HAP-1 (cell line): ENCODE results near the gene RFX7.

Experiments used
- DNase-seq, 2 experiments: peaks; one replicate each; pipeline ENCODE4 v3.0.0-alpha.2; 2016 to 2020; ENCODE audit warnings: low spot score in 2 of 2
- H3K27me3 ChIP-seq: fragments of 250-450 bp; sonication (Bioruptor Pico); 2 replicates; pipeline ENCODE4 v1.5.1; 2020; ENCODE audit warnings: low read depth, mild to moderate bottlenecking, moderate library complexity
- H3K36me3 ChIP-seq: fragments of 250-450 bp; sonication (Bioruptor Pico); replicated peaks from 2 replicates; pipeline ENCODE4 v1.5.1; 2020; ENCODE audit warnings: mild to moderate bottlenecking
- H3K4me1 ChIP-seq: fragments of 250-450 bp; sonication (Bioruptor Pico); 2 replicates; pipeline ENCODE4 v1.5.1; 2020; ENCODE audit warnings: mild to moderate bottlenecking
- H3K4me3 ChIP-seq: fragments of 250-450 bp; sonication (Bioruptor Pico); 2 replicates; pipeline ENCODE4 v1.5.1; 2020; ENCODE audit warnings: mild to moderate bottlenecking, moderate library complexity
- H3K9me3 ChIP-seq: fragments of 250-450 bp; sonication (Bioruptor Pico); 2 replicates; pipeline ENCODE4 v1.5.1; 2020; ENCODE audit warnings: mild to moderate bottlenecking, moderate library complexity
- in situ Hi-C: fragments of 300-500 bp; cut with MboI; formaldehyde crosslinking; loops from 3 replicates; pipeline ENCODE4 v1.14.3; 2020; ENCODE audit warnings: low sequenced_read_pairs, inconsistent platforms, mixed read lengths

The RFX7 gene

DNA sequence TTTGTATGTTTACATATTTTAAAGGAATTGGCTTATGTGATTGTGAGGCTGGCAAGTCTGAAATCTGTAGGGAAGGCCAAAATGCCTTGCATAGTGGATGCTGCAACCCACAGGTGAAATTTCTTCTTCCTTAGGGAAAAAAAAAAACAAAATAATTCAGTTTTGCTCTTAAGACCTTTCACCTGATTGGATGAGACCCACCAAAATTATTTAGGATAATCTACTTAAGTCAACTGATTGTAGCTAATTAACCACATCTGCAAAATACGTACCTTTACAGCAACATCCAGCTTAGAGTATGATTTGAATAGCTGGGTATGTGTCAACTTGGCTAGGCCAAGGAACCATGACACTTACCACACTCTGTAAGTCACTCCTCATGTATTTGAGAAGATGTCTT is 6.9 kb upstream of the RFX7 start:
- H3K9me3 ChIP-seq: no peaks in the 10 kb centered on the region
- H3K36me3 ChIP-seq: no peaks in the 10 kb centered on the region
- no peak overlapping the region for H3K4me3 ChIP-seq
- peaks cover under 1% of the 10 kb centered on the region for H3K4me1 ChIP-seq
- H3K27me3 ChIP-seq: no peaks in the 10 kb centered on the region
- in situ Hi-C loops: no loop called here
- no peak for DNase-seq

DNA sequence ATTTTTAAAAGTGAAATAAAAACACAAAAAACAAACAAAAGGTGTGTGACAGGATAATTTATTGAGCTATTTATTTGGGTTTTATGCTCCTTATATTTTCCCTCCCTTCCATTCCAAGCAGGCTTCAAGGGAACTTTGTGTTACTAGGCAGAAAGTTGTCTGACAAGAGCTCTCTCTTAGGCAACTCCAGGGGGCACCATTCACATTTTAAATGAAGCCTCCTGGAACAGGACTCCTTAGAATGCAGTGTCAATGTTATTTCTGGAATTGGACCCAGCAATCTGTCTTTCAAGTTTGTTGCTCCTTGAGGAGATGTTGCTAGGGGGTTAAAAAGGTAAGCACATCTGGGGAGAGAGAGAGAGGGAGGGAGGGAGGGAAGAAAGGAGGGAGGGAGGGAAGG is 5.4 kb upstream of the RFX7 start:
- in situ Hi-C loops: no loop called here

DNA sequence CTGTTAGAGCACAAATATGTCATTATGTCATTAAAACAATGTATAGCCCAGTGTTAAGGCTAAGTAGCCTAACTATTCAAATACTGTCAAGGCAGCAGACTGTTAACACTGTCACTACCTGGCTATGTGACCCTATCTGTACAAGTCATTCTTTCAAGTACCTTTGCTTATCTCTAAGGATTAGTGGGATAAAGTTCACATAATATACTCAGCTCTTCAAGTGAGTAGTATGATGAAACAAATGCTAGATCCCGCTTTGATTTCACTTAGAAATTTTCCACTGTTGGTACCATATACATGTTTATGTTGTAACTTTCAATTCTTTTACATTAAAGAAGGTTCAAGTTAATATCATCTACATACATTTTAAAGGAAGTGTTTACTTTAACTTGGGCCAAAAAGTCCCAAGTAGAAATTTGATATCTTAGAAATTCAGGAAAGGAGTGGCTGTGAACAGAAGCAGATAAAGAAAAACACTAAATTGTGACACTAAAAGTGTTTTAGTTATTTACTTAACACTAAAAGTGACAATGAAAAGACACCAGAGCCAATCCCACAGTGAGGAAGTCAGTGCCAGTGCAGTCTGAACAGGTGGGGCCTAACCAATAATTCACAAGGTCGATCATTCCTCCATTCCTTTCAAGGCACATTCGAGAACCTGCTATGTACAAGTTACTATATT is 4.8 kb upstream of the RFX7 start:
- H3K27me3 ChIP-seq: no peaks in the 10 kb centered on the region
- no peaks in the 10 kb centered on the region for H3K9me3 ChIP-seq
- DNase-seq: no peak
- no peak overlapping the region for H3K4me3 ChIP-seq
- H3K4me1 ChIP-seq: peaks cover 11% of the 10 kb centered on the region
- H3K36me3 ChIP-seq: no peaks in the 10 kb centered on the region
- in situ Hi-C loops: no loop called here

More for the DNA sequence above, 5.4 kb upstream of the RFX7 start:
- Histone ChIP-seq H3K36me3 (no peaks in the 10 kb centered on the region), H3K4me1 (peaks cover 11% of the 10 kb centered on the region), H3K9me3 (no peaks in the 10 kb centered on the region), H3K4me3 (no peak overlapping the region), H3K27me3 (no peaks in the 10 kb centered on the region)
- DNase-seq: peak in 1 of 2 experiments; percentile 26

DNA sequence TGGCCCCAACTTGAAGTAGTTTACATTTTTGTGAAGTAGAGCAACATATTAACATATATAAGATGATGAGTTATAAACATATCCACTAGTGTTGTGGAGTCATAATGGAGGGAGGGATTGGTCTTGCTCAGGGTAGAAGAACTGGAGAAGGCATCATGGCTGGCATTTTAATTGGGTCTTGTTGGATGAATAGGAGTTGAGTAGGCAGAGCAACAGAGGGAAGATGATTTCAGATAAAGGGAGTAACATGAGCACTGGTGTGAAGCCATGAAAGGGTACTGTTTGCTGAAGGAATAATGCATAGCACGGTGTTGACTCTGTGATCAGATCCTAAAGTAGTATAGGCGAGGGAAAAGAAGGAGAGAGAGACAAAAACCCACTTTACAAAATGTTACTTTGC is 3.6 kb upstream of the RFX7 start:
- DNase-seq: no peak
- Histone ChIP-seq H3K4me1 (peaks cover 11% of the 10 kb centered on the region), H3K4me3 (no peak overlapping the region), H3K9me3 (no peaks in the 10 kb centered on the region), H3K27me3 (no peaks in the 10 kb centered on the region), H3K36me3 (no peaks in the 10 kb centered on the region)
- in situ Hi-C loops: no loop called here

DNA sequence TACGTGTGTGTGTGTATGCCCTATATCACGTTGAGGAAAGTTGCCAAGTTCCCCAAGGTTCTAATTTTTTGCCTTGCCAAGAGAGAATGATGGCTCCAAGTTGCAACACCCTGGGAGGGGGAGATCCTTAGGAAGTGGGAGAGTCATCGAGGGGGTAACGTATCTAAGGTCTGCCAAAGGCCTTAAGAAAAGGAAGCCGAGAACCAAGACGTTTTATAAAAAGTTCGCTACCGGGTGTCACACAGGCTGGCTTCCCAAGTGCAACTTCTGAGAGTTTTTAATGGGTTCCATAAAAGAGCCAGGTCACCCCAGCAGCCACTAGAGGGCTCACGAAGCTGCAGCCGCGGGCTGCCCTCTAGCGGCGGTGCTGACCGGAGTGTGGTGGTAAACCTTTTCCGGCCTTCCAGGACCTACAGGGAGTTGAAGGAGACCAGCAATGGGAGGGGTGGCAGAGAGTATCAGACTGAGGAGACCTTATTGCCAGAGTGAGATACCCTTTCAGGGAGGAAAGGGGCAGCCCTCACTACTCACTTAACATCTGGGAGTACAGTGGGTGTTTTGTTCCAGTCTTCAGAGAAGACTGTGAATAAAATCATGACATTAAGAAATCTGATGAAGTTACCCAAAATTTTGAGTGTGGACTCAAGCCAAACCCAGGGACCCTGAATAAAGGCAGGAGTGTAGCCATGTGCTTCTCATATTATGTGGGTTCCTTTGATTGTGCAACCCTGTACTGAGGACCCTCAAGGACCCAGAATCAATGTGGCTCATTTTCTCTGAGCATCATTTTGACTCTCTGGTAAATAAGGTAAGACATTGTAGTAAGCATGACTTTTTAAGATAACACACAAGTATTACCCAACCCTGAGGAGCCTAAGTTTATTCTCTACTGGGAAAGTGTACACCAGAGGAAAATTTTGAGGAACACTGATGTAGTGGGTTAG is 2.5 kb upstream of the RFX7 start:
- peaks cover 11% of the 10 kb centered on the region for H3K4me1 ChIP-seq
- no peaks in the 10 kb centered on the region for H3K27me3 ChIP-seq
- DNase-seq: peak; percentile 86 to 94
- H3K36me3 ChIP-seq: no peaks in the 10 kb centered on the region
- no peaks in the 10 kb centered on the region for H3K9me3 ChIP-seq
- in situ Hi-C loops: no loop called here
- peak overlapping the region; percentile 13 for H3K4me3 ChIP-seq

DNA sequence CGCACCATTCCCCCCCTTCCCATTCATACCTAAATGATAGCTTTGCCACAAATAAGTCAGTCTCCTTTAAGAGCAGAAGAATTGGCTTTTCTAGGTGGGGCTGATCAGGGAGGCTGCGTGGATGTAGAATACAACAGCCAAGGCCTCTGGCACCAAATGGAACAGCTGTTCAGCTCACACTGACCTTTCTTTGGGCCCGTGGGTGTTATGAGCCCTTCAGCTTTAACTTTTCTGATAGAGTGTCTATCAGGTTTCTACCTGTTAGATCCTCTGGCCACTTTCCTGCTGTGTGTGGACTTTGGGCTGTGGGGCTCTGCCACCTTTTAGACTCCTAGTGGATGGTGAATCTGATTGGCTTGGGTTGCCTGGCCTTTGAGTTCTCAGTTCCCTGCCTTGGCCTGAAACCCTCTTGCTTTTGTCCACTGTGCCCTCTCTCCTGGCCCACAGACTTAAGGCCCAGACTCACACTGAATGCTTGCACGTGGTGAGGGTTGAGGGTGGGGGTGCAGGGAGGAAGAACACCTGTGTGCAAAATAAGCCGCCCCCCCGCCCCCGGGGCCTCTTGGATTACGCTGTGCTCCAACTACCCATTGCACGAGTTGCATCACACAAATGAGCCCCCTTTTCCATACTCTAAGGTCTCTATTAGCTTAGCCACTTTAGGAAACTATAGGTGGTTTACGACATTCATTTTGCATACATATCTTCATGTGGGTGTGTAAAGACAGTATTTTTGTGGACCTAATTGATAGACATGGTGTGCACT is 1.3 kb upstream of the RFX7 start:
- no peaks in the 10 kb centered on the region for H3K36me3 ChIP-seq
- peak overlapping the region; percentile 41 for H3K4me3 ChIP-seq
- in situ Hi-C loops: no loop called here
- H3K9me3 ChIP-seq: no peaks in the 10 kb centered on the region
- H3K4me1 ChIP-seq: peaks cover 11% of the 10 kb centered on the region
- no peaks in the 10 kb centered on the region for H3K27me3 ChIP-seq
- DNase-seq: peak in 1 of 2 experiments; percentile 34

DNA sequence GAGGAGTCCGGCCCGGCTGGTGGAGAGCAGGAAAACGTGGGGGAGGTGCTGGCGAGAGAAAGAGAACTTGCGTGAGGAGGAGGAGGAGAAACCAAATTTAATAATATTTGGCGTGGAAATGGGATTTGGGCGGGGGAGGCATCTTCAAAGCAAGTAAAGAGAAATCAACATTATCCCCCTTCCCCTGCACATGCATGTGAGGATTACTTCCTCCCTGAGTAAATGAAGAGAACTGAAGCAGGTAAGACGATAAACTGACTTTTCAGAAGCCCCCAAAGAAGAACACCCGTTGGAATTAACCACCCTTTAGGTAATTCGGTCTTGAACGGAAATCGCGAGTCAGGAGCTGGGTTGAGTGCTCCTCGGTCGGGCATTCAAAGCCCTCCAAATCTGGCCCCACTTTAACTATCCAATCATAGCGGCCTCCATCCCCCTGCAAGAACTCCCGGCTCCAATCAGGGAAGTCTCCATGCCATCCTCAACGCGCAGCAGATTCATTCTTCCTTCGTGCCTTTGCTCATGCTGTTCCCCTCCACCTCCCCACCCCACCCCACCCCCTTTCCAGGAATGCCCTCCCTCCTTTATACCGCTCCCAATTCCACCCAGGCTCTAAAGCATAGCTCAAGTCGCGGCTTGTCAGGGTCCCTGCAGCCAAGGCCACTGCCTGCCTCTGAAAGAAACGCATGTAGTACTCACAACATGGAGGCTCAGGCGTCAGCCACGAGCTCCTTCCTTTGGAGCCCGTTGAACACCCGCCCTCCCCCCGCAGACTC is 545 bp upstream of the RFX7 start:
- Histone ChIP-seq H3K27me3 (no peaks in the 10 kb centered on the region), H3K36me3 (no peaks in the 10 kb centered on the region), H3K4me1 (peaks cover 11% of the 10 kb centered on the region), H3K4me3 (peak overlapping the region; percentile 41), H3K9me3 (no peaks in the 10 kb centered on the region)
- in situ Hi-C loops: no loop called here
- peak; percentile 89 to 91 for DNase-seq

DNA sequence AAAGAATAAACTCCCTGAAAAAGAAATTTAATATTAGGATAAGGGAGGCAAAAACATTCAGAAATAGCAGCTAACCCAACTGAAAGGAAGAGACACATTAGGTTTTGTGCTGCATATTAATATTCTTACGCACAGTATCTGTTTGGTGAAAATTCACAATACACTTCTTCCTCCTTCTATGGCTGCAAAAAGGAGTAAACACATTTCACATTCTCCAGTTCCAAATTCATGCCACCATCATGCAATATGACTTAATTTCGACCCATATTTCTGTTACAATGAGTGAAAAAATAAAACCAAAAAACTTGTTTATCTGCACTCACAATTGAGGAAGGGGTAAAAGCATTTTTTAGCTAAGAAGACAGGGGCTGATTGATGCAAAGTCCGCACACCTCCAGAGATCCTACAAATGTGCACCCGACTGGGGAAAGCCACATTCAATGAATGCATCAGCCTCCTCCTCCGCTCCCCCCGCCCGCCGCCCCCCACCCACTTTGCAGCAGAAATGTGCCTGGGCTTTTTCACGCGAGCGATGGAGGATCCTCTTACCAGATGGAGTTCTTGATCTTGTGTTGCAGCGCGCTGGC is 1.0 kb downstream of the RFX7 start:
- Histone ChIP-seq H3K27me3 (no peaks in the 10 kb centered on the region), H3K4me3 (peak overlapping the region; percentile 57), H3K36me3 (no peaks in the 10 kb centered on the region; the same call in 1 of the 2 replicates), H3K4me1 (peaks cover 11% of the 10 kb centered on the region), H3K9me3 (no peaks in the 10 kb centered on the region)
- in situ Hi-C loops: no loop called here
- no peak for DNase-seq

DNA sequence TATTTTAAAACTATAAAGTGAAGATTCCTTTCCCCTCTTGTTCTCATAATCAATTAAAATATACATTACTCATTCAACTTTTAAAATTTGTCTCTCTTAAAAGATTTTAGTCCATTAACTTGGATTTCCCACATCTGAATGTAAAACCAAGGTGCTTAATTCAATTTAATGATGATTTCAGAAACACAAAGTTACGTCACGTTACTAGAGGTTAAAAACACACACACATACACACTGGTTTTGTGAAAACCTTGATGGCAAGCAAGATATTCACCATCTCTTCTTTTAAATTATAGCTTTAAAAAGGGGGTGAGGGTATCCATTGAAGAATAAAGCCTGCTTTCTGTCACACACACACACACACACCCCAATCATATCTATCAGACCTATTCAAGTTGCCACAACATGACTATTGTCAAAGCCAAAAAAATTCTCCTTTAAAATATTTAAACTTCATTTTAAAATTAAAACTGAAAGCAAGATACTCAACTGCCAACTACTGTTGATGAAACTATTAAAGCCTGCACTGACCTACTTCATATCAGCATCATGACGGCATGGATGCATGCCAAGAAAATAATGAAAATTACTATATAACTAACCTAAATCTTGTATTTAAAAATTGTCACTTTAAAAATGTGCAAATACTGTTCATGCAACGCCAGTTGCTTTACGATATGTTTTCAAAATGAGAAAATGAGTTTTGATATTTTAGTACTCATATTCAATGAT is 2.1 kb downstream of the RFX7 start:
- Histone ChIP-seq H3K9me3 (no peaks in the 10 kb centered on the region), H3K4me3 (peak overlapping the region; percentile 57), H3K36me3 (no peaks in the 10 kb centered on the region; the same call in 1 of the 2 replicates), H3K27me3 (no peaks in the 10 kb centered on the region), H3K4me1 (peaks cover 11% of the 10 kb centered on the region)
- no peak for DNase-seq
- in situ Hi-C loops: no loop called here

DNA sequence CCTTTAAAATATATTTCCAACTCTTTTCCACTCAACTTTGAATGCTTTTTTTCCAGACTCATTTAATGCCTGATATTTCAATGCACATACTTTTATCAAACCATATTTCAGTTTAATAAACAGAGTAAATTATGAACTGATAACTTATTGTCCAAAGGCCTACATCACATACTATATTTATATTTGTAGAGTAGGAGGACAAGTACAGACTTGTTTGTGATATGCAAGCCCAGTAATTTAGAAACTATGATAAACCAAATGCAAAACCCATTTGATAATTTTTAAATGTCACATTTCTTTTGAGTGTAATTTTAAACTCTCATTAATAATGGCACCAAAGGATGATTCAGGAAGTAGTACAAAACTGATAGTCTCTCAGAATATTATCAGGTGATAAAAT is 3.3 kb downstream of the RFX7 start:
- H3K36me3 ChIP-seq: no peaks in the 10 kb centered on the region; the same call in 1 of the 2 replicates
- no peaks in the 10 kb centered on the region for H3K9me3 ChIP-seq
- H3K4me3 ChIP-seq: no peak overlapping the region
- in situ Hi-C loops: no loop called here
- no peak for DNase-seq
- no peaks in the 10 kb centered on the region for H3K27me3 ChIP-seq
- peaks cover 8% of the 10 kb centered on the region for H3K4me1 ChIP-seq

DNA sequence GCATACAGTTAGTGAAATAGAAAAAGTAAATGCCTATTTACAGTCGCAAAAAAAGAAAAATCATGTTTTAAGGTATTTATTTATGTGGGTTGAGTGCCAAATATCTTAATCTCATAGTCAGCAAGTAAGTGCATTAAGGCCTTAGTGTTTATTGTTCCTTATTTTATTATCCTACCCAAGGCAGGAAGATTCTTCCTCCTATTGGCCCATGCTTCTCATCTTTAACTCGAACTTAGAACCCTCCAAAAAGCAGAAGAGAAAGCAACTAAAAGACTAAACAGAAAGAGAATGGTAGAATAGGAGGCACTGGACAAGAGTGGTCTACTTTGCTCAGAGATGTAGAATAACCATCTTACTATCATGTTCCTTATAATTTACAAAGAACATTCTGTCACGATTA is 7.5 kb downstream of the RFX7 start:
- peaks cover 14% of the 10 kb centered on the region for H3K9me3 ChIP-seq
- no peak for DNase-seq
- H3K36me3 ChIP-seq: peaks cover 8% of the 10 kb centered on the region; the same call in 1 of the 2 replicates
- H3K27me3 ChIP-seq: no peaks in the 10 kb centered on the region
- in situ Hi-C loops: no loop called here
- no peak overlapping the region for H3K4me3 ChIP-seq
- H3K4me1 ChIP-seq: no peaks in the 10 kb centered on the region

DNA sequence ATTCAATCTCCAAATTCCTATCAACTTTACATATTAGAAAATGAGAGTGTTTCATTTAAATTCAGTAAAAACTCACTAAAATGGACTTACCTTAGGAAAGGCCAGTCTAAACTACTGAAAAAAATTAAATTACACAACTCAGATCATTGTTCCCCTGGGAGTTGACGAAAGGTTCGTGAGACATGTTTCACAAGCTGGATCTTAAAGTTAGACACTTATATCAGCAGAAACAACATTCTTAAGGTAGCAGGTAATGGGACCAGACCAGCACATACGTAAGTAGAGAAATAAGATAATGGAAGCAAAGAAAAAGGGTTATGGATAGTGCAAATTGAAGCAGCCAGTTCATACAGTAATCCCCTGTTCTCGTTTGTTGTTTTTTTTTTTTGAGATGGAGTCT is 8.9 kb downstream of the RFX7 start:
- Histone ChIP-seq H3K9me3 (peaks cover 16% of the 10 kb centered on the region), H3K36me3 (peaks cover 8% of the 10 kb centered on the region; the same call in 1 of the 2 replicates), H3K27me3 (no peaks in the 10 kb centered on the region), H3K4me3 (no peak overlapping the region), H3K4me1 (no peaks in the 10 kb centered on the region)
- no peak for DNase-seq
- in situ Hi-C loops: no loop called here
